GM21825 (cell line): ENCODE data around the gene EPAS1.

Experiments
- ATAC-seq: cut with Tn5 transposase; IDR thresholded peaks from one replicate; pipeline ENCODE4 v1.9.1; 2021; ENCODE audit warnings: mild to moderate bottlenecking, moderate library complexity; ENCODE audit not compliant: unreplicated experiment

The EPAS1 gene

DNA sequence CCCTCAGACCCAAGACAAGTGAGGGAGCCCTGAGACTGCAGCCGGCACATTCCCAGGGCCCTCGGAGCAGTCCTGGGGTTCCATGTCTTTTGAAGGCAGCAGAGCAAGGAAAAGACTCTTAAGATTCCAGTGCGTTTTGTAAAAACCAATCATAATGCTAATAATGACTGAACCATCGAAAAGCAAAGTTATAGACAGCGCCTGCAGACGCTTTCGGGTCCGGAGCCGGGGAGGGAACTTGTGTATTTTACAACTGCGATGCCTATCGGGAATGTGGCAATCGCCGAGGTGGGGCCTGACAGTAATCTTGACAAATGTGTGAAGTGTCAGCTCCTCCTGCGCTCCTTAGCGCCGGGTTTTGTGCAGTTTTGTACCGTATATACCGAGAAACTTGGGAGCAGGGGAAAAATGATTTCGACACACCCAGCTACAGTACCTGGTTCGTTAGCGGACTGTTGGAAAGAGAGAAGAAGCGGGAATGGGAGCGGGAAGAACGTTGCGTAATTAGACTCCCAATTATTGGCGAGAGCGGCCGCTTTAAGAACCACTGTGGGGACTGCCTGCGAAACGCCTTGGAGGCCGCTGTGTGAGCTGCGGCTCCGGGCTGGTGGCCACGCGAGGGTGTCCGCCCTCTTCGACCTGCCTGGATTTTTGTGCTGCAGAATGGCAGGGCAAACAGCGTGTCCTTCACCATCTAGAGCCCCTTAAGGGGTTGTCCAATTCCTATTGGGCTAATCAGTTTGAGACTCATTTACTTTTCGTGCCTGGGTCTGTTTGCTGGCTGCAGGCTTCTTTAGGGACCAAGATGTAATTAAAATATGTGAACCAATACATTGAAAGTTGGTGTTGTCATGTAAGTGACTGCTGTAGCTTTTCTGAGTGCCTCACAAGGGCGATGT, 2.4 kb downstream of the EPAS1 start:
- ATAC-seq = no peak

DNA sequence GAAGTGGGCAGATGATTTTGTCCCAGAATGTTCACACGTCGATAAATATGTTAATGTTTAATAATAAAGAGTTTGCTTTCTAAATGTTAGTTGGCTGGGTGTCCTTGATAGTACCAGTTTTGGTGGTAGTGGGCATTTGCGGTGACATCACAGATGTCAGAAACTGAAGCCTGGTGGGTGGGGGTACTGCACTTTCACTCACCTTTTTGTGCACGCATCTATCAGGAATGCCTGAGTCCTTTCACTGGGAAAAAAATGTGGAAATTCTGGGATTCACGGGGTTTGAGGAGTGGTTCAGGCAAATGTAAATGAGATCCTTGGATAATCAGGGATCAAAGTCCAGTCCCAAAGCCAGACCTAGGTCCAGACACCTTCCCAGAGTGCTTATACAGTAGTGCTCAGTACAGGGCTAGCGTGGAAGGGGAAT, 3.2 kb downstream of the EPAS1 start:
- no peak for ATAC-seq

GRCh38 chr2:46302005-46302695, 4.9 kb downstream of the EPAS1 start:
- ATAC-seq = no peak

DNA sequence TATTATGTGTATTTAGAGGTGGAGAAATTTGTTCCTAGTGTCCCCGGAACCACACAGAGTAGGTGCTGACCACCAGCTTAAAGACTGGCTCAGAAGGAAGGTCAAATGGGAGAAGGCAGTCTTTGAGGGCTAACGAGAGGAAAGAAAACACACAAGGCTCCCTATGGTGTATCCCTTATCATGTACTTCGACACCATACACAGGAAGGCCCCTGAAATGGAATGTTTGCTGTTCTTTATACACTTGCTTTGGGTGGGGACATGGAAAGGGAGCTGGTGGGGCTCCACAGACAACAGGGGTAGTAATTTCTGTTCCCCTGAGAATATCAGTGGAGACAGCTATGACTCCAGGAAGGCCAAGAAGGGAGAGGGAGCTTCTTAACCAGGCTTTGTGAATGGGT, 6.0 kb downstream of the EPAS1 start:
- ATAC-seq = no peak

GRCh38 chr2:46303822-46304221, 6.6 kb downstream of the EPAS1 start:
- ATAC-seq = no peak

DNA sequence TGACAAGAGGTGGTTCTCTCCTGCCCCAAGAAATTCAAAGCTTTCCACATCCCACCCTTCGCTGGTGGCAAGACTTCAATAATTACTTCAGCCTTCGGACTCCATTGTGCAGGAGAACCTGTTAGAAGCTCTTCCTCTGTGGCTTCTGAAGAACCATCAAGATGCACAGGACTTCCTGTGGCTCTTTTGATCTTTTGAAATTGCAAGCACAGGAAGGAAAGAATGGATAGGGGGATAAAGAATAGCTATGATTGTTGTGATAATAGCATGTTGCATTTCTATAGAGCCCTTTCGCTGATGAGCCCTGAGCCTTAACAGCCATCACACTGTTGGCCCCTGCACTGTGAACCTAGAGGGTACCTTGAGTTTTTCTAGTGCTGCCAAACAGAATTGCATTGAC, 7.4 kb downstream of the EPAS1 start:
- no peak for ATAC-seq

DNA sequence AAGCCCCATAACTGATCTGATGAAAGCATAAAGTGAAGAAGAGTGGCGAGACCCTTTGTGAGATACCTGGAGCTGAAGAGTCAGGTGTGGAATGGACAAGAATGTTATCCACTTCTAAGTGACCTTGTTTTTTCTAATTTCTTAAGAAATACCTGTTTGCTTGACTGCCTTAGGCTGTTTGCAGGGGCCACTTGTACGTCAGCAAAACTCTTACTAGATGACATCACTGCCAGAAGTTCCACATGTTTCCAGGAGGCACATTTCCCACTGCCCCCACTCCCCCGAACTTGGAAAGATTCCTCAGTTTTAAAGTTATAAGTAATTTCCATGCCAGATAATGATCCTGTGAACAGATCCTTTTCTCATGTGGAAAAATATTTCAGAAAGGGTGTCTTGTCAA, 8.0 kb downstream of the EPAS1 start:
- no peak for ATAC-seq

- no peak for ATAC-seq
Observed at GRCh38 chr2:46305767-46306166, 8.6 kb downstream of the EPAS1 start.

DNA sequence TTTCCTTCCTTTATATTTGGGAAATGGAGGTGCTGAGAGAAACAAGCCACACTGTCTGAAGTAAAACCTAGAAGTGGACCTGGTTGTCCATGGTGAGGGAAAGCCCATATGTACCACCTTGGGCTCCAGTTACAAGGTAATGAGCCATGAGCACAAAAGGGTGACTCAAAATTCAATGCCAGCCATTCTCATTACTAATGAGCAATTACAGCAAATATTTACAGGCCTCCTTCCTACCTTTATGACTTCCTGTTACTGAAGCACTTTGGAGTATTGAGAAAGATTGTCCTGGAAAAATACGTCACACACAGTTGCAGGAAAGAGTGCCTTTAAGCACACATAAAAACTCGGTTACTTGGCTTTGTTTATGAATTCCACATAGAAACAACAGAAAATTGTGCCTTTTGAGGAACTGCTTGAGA, 9.1 kb downstream of the EPAS1 start:
- ATAC-seq = no peak

DNA sequence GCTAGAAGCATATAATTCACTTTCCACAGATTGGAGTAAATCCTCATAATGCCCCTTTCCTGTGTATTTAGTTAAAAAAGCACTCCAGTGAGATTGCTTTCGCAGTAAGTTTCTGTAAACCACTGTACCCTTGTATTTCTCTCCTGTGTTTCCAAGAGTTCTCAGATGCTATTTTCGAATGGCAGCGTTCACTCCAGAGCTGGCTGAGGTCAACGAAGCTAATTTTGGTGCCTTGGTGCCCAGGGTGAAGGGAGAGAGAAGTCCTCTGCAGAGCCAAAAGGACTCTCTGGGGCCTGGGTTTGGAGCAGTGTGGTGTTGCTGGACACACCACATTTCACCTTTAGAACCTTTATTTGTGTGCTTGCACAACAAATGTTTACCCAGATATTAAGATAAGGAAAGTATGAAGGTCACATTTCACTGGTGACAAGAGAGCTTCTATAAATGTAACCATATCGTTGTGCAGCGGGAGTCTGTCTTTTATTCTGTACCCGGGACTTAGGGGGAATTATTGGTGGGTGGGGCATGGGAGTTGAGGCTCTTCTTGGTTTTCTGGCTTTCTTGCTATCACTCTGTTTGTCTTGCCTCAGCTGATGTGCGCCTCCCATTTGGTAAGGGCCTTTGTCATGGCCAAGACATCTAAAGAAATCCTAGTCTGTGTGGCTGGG, 9.9 kb downstream of the EPAS1 start:
- ATAC-seq = no peak

GRCh38 chr2:46308081-46308480, 10.9 kb downstream of the EPAS1 start:
- no peak for ATAC-seq

- ATAC-seq = no peak
Observed at GRCh38 chr2:46308629-46309028, 11.4 kb downstream of the EPAS1 start.

GRCh38 chr2:46309052-46309953, 12.1 kb downstream of the EPAS1 start:
- no peak for ATAC-seq

GRCh38 chr2:46310446-46310845, 13.2 kb downstream of the EPAS1 start:
- ATAC-seq = no peak

DNA sequence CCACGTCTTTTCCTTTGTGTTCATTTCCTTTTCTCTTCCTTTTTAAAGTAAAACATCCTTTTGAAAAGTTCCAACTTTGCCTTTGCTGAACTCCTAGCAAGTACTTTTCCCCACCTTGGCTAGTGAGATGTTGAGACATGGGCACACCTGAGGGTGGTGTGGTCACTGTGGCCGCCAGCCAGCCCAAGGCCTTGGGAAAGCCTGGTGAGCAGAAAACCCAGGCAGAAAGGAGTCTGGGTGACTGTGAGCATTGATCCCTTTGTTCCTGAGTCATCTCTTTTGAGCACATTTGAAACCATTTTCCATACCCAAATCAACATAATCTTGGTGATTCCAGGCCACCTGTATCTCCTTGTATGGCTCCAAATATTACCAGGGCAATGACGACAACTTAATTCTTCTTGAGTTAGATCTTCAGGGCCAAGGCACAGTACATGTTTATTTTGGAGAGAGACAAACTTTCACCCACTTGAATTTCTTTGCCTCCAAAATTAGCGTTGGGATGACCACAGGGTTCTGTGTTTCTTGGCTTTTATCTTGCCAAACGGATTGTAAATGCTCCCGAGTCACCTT, 14.5 kb downstream of the EPAS1 start:
- no peak for ATAC-seq

DNA sequence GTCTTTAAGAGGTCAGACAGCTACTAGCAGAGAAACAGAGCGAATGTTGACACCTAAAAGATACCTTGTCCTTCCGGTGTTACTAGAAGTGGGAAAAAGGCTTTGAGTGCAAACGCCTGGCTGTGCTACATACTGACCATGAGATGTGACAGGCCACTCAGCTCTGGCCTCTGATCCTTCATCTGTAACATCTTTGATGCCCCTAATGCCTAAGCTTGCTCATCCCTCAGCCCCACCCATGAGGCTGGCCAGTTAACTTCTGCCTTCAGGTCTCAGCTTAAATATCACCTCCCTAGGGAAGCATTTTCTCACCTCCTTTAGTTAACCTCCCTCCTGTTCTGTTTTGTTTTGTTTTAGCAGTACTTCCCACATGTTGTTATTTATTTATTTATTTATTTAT, 15.9 kb downstream of the EPAS1 start:
- no peak for ATAC-seq

DNA sequence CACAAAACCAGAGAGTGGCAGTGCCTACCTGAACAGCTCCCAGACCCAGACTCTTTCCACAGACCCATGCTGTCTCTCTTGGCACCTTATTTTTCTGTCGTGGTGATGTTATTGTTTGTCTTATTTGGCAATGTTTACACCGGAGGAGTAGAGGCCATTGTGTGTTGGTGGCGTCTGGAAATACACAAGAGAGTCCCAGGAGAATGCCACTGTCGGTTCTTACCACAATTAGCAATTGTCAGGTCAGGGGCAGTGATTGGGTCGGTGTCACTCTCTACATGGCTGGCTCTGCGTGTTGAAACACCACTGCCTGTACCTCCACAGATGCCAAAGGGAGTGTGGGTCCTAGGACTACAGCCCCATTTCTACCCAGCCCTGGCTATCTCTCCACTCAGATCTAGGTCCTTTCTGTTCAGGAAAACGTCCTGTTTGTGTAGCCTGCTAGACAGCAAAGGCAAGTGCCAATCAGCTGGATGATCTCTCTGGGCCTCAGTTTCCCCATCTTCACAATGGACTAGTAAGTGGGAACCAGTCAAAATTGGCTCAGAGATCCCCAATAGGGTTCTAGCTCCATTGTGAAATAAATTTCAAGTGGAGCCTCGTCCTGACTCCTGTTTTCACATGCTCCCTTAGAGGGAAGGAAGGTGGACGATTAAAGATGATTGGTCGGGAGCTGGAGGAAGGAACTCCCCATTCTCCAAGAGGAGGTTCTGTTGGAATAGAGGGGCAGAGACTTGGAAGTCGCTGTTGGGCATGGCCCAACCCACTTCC, 17.0 kb downstream of the EPAS1 start:
- no peak for ATAC-seq

- ATAC-seq = no peak
Observed at GRCh38 chr2:46315103-46315890, 18.1 kb downstream of the EPAS1 start.

- ATAC-seq = no peak
Observed at GRCh38 chr2:46317094-46317486, 19.9 kb downstream of the EPAS1 start.
